Vagina (tissue), 2 donors: ENCODE data around the gene FAM120A. TPM values are rescaled to one million over a fixed set of nuclear protein-coding genes. Genes with fewer than 3 reads are reported as not detected.

ENCODE experiments used
- DNase-seq, 2 donors: peaks; one replicate each; pipeline ENCODE4 v3.0.0-alpha.2; 2017; ENCODE audit errors: extremely low spot score in 2 of 2
- H3K27ac ChIP-seq: fragments of 200-600 bp; sonication (generic); one replicate; pipeline ENCODE4 v1.5.1; 2019
- H3K27me3 ChIP-seq: fragments of 200-600 bp; sonication (generic); one replicate; pipeline ENCODE4 v1.5.1; 2019
- H3K36me3 ChIP-seq, 2 donors: fragments of 200-600 bp; sonication (generic); one replicate each; pipeline ENCODE4 v1.5.1; 2017 to 2019
- H3K4me1 ChIP-seq: fragments of 200-600 bp; sonication (generic); one replicate; pipeline ENCODE4 v1.5.1; 2019
- H3K4me3 ChIP-seq, 2 donors: fragments of 200-600 bp; sonication (generic); 1 replicate in 1 of 2; 2 replicates in 1 of 2; pipeline ENCODE4 v1.5.1; 2016 to 2019
- H3K9me3 ChIP-seq: fragments of 200-600 bp; sonication (generic); one replicate; pipeline ENCODE4 v1.5.1; 2019
- POLR2A ChIP-seq, 2 donors: fragments of 450-650 bp; IDR thresholded peaks; one replicate each; pipeline ENCODE4 v1.6.1; 2017; ENCODE audit warnings: antibody characterized with exemption in 2 of 2, mild to moderate bottlenecking in 2 of 2, moderate library complexity in 2 of 2
- POLR2AphosphoS5 ChIP-seq, 2 donors: sonication (generic); formaldehyde crosslinking; IDR thresholded peaks; one replicate each; pipeline ENCODE4 v1.9.0; 2017; ENCODE audit warnings: antibody characterized with exemption in 2 of 2, mild to moderate bottlenecking in 2 of 2, low read depth in 1 of 2; ENCODE audit not compliant: insufficient read depth in 1 of 2
- intact Hi-C: fragments of 100-400 bp; cut with DNase I; formaldehyde crosslinking; loops from one replicate; pipeline ENCODE4 v1.15.1; 2023
- total RNA-seq: library from RNA; depleted of rRNA; stranded (reverse); fragments of >200 nt; gene quantifications from one replicate; pipeline ENCODE4 v1.2.3, GENCODE V29; 2016
- TF ChIP-seq, protein P1 (sequence below), 3 experiments: fragments of 450-650 bp in 2 of 3; fragments of 200-600 bp in 1 of 3; sonication (generic) in 1 of 3; IDR thresholded peaks; one replicate each; pipeline ENCODE4 v1.5.1; 2017 to 2019; ENCODE audit warnings: antibody characterized with exemption in 3 of 3, mild to moderate bottlenecking in 2 of 3, moderate library complexity in 2 of 3

FAM120A gene
- total RNA-seq, 1 donor from 2014 or later: 98.2 TPM

DNA sequence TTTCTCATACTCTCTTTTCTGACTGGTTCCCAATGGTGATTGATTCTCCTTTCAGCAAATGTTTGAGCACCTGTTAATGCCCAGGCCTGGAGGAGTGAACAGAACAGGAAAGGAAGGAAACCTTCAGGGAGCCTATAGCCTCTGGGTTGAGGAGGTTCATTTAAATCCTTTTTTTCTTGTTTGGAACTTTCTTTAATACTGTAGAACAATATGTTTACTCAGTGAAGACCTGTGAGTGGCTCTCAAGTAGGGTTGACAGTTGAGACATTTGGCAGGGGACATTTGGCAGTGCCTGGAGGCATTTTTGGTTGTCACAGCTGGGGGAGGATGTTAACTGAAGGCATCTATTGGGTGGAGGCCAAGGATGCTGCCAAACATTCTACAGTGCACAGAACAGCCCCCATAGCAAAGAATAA is 8.0 kb downstream of the FAM120A start:
- H3K36me3 ChIP-seq: no peaks in the 10 kb centered on the region
- H3K9me3 ChIP-seq: no peaks in the 10 kb centered on the region
- H3K27ac ChIP-seq: no peak overlapping the region
- no peak for DNase-seq
- H3K27me3 ChIP-seq: no peaks in the 10 kb centered on the region
- peaks cover 87% of the 10 kb centered on the region for H3K4me1 ChIP-seq
- no peak overlapping the region for H3K4me3 ChIP-seq
- TF ChIP-seq, protein P1, sequence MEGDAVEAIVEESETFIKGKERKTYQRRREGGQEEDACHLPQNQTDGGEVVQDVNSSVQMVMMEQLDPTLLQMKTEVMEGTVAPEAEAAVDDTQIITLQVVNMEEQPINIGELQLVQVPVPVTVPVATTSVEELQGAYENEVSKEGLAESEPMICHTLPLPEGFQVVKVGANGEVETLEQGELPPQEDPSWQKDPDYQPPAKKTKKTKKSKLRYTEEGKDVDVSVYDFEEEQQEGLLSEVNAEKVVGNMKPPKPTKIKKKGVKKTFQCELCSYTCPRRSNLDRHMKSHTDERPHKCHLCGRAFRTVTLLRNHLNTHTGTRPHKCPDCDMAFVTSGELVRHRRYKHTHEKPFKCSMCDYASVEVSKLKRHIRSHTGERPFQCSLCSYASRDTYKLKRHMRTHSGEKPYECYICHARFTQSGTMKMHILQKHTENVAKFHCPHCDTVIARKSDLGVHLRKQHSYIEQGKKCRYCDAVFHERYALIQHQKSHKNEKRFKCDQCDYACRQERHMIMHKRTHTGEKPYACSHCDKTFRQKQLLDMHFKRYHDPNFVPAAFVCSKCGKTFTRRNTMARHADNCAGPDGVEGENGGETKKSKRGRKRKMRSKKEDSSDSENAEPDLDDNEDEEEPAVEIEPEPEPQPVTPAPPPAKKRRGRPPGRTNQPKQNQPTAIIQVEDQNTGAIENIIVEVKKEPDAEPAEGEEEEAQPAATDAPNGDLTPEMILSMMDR (IDR thresholded peaks at IDR 0.05): no peak
- TF ChIP-seq POLR2A (IDR thresholded peaks at IDR 0.05) (no peak), POLR2AphosphoS5 (IDR thresholded peaks at IDR 0.05; ENCODE audit: insufficient read depth in 1 of 2, low read depth in 1 of 2) (no peak)
- intact Hi-C loops: no loop called here

- Histone ChIP-seq H3K27me3 (no peaks in the 10 kb centered on the region), H3K27ac (no peak overlapping the region), H3K9me3 (no peaks in the 10 kb centered on the region), H3K36me3 (no peaks in the 10 kb centered on the region), H3K4me1 (peaks cover 87% of the 10 kb centered on the region), H3K4me3 (no peak overlapping the region)
- intact Hi-C loops: no loop called here
- TF ChIP-seq, protein P1 (IDR thresholded peaks at IDR 0.05): no peak
- TF ChIP-seq POLR2AphosphoS5 (IDR thresholded peaks at IDR 0.05; ENCODE audit: insufficient read depth in 1 of 2, low read depth in 1 of 2): no peak
- TF ChIP-seq POLR2A (IDR thresholded peaks at IDR 0.05): no peak
- no peak for DNase-seq
Observed at GRCh38 chr9:93460689-93461413, 9.4 kb downstream of the FAM120A start.

DNA sequence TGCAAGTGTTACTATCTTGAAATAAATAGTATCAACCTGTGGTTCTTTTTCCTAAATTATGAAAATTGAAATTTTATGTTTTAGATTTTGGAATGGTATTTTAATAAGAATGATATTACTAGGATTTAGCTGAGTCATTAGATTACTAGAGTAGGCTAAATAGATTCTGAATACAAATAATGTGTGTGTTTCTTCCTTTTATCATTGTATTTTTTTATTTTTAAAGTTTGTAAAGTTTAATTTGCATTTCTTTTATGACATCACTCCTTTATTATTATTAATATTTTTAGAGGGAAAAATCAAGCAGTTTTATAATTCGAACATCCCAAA is 9.9 kb downstream of the FAM120A start:
- TF ChIP-seq, protein P1 (IDR thresholded peaks at IDR 0.05): no peak
- TF ChIP-seq POLR2A (IDR thresholded peaks at IDR 0.05) (no peak), POLR2AphosphoS5 (IDR thresholded peaks at IDR 0.05; ENCODE audit: insufficient read depth in 1 of 2, low read depth in 1 of 2) (no peak)
- H3K9me3 ChIP-seq: no peaks in the 10 kb centered on the region
- H3K4me3 ChIP-seq: no peak overlapping the region
- intact Hi-C loops: no loop called here
- peaks cover 87% of the 10 kb centered on the region for H3K4me1 ChIP-seq
- no peaks in the 10 kb centered on the region for H3K36me3 ChIP-seq
- H3K27ac ChIP-seq: no peak overlapping the region
- H3K27me3 ChIP-seq: no peaks in the 10 kb centered on the region
- DNase-seq: no peak

- intact Hi-C loops: no loop called here
- no peaks in the 10 kb centered on the region for H3K9me3 ChIP-seq
- TF ChIP-seq POLR2A (IDR thresholded peaks at IDR 0.05): no peak
- no peak for TF ChIP-seq POLR2AphosphoS5 (IDR thresholded peaks at IDR 0.05; ENCODE audit: insufficient read depth in 1 of 2, low read depth in 1 of 2)
- TF ChIP-seq, protein P1 (IDR thresholded peaks at IDR 0.05): no peak
- H3K27ac ChIP-seq: no peak overlapping the region
- DNase-seq: no peak
- H3K4me1 ChIP-seq: peaks cover 87% of the 10 kb centered on the region
- no peaks in the 10 kb centered on the region for H3K27me3 ChIP-seq
- no peak overlapping the region for H3K4me3 ChIP-seq
- no peaks in the 10 kb centered on the region for H3K36me3 ChIP-seq
Observed at GRCh38 chr9:93461821-93462220, 10.3 kb downstream of the FAM120A start.

DNA sequence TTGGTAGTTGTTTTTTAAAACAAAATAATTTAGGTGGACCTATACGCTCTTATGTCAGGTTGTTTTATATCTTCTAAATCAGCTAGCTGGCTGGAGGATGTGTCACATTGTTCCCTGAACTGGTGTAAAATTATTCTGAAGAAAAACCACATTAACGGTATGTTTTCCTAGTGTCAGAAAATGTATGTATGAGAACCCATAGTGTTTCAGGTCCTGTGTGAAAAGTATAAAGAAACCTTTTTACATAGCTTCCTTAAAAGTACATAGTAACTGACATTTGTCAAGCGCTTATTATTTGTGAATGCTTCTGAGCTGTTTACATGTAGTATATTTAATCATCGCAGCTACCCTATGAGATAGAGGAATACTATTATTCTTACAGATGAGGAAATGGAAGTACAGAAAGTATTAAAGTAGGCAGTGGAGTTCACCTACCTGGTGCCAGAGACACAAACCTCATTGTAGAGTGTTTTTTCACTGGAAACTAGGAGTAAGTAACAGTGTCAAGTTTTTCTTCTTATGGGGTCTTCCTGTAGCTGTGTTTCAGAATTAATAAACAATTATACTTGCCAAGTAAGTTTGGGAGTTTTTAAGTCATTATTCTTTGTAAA is 12.3 kb downstream of the FAM120A start:
- Histone ChIP-seq H3K27ac (no peak overlapping the region), H3K27me3 (no peaks in the 10 kb centered on the region), H3K9me3 (no peaks in the 10 kb centered on the region), H3K4me3 (no peak overlapping the region), H3K36me3 (no peaks in the 10 kb centered on the region), H3K4me1 (peaks cover 87% of the 10 kb centered on the region)
- DNase-seq: no peak
- TF ChIP-seq, protein P1 (IDR thresholded peaks at IDR 0.05): no peak
- TF ChIP-seq POLR2A (IDR thresholded peaks at IDR 0.05) (no peak), POLR2AphosphoS5 (IDR thresholded peaks at IDR 0.05; ENCODE audit: insufficient read depth in 1 of 2, low read depth in 1 of 2) (no peak)
- intact Hi-C loops: no loop called here
